ENCODE measurements around the gene ROBO2.

DNA sequence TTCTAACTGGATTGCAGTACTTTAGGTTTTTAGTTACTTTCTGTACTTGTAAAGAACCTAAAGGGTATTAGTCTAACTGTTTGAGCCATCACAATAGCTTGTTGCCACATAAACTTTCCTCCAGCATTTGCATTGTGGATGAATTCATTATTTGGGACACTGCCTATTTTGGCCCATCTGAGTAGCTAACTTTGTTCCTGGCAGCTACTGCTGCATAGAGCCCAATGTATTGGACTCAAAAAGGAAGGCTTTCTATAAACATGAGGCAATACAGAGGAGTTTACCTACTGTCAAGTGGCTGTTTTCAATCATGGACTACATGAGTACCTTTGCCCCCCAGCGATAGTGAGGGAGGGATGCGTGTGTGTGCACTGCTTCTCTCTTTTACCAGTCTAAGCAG lies 1.9 kb downstream of the ROBO2 start:
- TF ChIP-seq, protein P1, sequence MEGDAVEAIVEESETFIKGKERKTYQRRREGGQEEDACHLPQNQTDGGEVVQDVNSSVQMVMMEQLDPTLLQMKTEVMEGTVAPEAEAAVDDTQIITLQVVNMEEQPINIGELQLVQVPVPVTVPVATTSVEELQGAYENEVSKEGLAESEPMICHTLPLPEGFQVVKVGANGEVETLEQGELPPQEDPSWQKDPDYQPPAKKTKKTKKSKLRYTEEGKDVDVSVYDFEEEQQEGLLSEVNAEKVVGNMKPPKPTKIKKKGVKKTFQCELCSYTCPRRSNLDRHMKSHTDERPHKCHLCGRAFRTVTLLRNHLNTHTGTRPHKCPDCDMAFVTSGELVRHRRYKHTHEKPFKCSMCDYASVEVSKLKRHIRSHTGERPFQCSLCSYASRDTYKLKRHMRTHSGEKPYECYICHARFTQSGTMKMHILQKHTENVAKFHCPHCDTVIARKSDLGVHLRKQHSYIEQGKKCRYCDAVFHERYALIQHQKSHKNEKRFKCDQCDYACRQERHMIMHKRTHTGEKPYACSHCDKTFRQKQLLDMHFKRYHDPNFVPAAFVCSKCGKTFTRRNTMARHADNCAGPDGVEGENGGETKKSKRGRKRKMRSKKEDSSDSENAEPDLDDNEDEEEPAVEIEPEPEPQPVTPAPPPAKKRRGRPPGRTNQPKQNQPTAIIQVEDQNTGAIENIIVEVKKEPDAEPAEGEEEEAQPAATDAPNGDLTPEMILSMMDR (IDR thresholded peaks at IDR 0.05 in 8 of 11, conservative IDR thresholded peaks at IDR 0.05 in 3 of 11), result no peak
- TF ChIP-seq POLR2A (IDR thresholded peaks at IDR 0.05), result no peak
- no peak for TF ChIP-seq POLR2AphosphoS5 (IDR thresholded peaks at IDR 0.05)
